A549 (cell line): Measurements from ENCODE around the gene EPB41L2. TPM values are rescaled to one million over a fixed set of nuclear protein-coding genes. Genes with fewer than 3 reads are reported as not detected.
"Not testable (repeated sequence)": the region's sequence is repeated elsewhere in the genome, so short reads cannot be mapped to it uniquely, and the experiment has no call there.

ENCODE experiments used
- ATAC-seq, 2 experiments: fragments of 200-7000 bp in 1 of 2; fragments of >200 bp in 1 of 2; cut with Nextera tagmentation in 1 of 2; cut with Tn5 transposase in 1 of 2; 3 replicates each; pipeline versions ENCODE4 v1.8.0 to v1.9.1; 2018 to 2020; ENCODE audit warnings: mild to moderate bottlenecking in 1 of 2, moderate library complexity in 1 of 2
- CTCF ChIA-PET: fragments of 300-600 bp; sonication (Branson Sonifier 250); formaldehyde crosslinking; extraction: SDS; loops from one replicate; lab custom pipeline; 2021; ENCODE audit warnings: antibody characterized with exemption, inconsistent platforms; lab: Yijun Ruan, JAX
- POLR2A ChIA-PET: fragments of 350-600 bp; formaldehyde crosslinking; extraction: SDS; loops from one replicate; lab custom pipeline; 2021; ENCODE audit warnings: antibody characterized with exemption, inconsistent platforms; lab: Yijun Ruan, JAX
- DNase-seq, 2 experiments: peaks; one replicate each; pipeline versions ENCODE4 v3.0.0 to v3.0.0-alpha.2; 2011 to 2016; ENCODE audit warnings: low read depth in 1 of 2, low spot score in 1 of 2
- FAIRE-seq: peaks from 2 replicates; lab custom pipeline; 2011; peaks lifted over from hg19 to GRCh38; lab: Jason Lieb, UNC
- H3K27ac ChIP-seq, 2 experiments: fragments of >200 bp; sonication (Bioruptor Twin); formaldehyde crosslinking; 3 replicates each; pipeline ENCODE4 v1.5.1; 2016 to 2017
- H3K4me1 ChIP-seq: fragments of >200 bp; sonication (Bioruptor Twin); formaldehyde crosslinking; 3 replicates; pipeline ENCODE4 v1.6.1; 2016
- H3K4me2 ChIP-seq: fragments of >200 bp; sonication (Bioruptor Twin); formaldehyde crosslinking; 3 replicates; pipeline ENCODE4 v1.6.1; 2016
- H3K4me3 ChIP-seq: fragments of >200 bp; sonication (Bioruptor Twin); formaldehyde crosslinking; 3 replicates; pipeline ENCODE4 v1.5.1; 2016
- H3K9me3 ChIP-seq: fragments of >200 bp; sonication (Bioruptor Twin); formaldehyde crosslinking; 3 replicates; pipeline ENCODE4 v1.6.1; 2016
- BHLHE40 ChIP-seq: IDR thresholded peaks from 2 replicates; pipeline ENCODE4 v1.6.1; 2012; ENCODE audit warnings: low read depth, low read length, inconsistent platforms
- CEBPB ChIP-seq, 2 experiments: fragments of >200 bp in 1 of 2; sonication (Bioruptor Twin) in 1 of 2; formaldehyde crosslinking in 1 of 2; IDR thresholded peaks; 2 replicates each; pipeline ENCODE4 v1.6.1; 2012 to 2016
- EHMT2 ChIP-seq: fragments of 200-600 bp; sonication (generic); IDR thresholded peaks from 2 replicates; pipeline ENCODE4 v1.6.1; 2016; ENCODE audit warnings: antibody characterized with exemption, low read depth, mild to moderate bottlenecking, moderate library complexity
- FOXS1 ChIP-seq: fragments of 250-450 bp; sonication (Bioruptor Pico); IDR thresholded peaks from 2 replicates; pipeline ENCODE4 v1.5.0; 2020; ENCODE audit warnings: mild to moderate bottlenecking, moderate library complexity
- GATA3 ChIP-seq: IDR thresholded peaks from 2 replicates; pipeline ENCODE4 v1.6.1; 2012; ENCODE audit warnings: borderline replicate concordance
- HOXA7 ChIP-seq: fragments of 250-450 bp; sonication (Bioruptor Pico); IDR thresholded peaks from 2 replicates; pipeline ENCODE4 v1.5.0; 2020; ENCODE audit warnings: mild to moderate bottlenecking, moderate library complexity
- HOXB13 ChIP-seq: fragments of 250-450 bp; sonication (Bioruptor Pico); IDR thresholded peaks from 2 replicates; pipeline ENCODE4 v1.5.0; 2020; ENCODE audit warnings: low read depth, mild to moderate bottlenecking, moderate library complexity
- MAFK ChIP-seq: fragments of 450-650 bp; IDR thresholded peaks from 2 replicates; pipeline ENCODE4 v1.6.1; 2014; ENCODE audit not compliant: partially characterized antibody
- NPAS2 ChIP-seq: fragments of 250-450 bp; sonication (Bioruptor Pico); IDR thresholded peaks from 2 replicates; pipeline ENCODE4 v1.8.0; 2022; ENCODE audit warnings: mild to moderate bottlenecking, moderate library complexity, borderline replicate concordance
- NR3C1 ChIP-seq: fragments of >200 bp; sonication (Bioruptor Twin); formaldehyde crosslinking; IDR thresholded peaks from 3 replicates; pipeline ENCODE4 v1.6.1; 2017
- RARB ChIP-seq: fragments of 250-450 bp; sonication (Bioruptor Pico); IDR thresholded peaks from 2 replicates; pipeline ENCODE4 v1.8.0; 2021; ENCODE audit warnings: mild to moderate bottlenecking, moderate library complexity
- RFX5 ChIP-seq: fragments of 450-650 bp; IDR thresholded peaks from 2 replicates; pipeline ENCODE4 v1.7.1; 2014; ENCODE audit warnings: antibody characterized with exemption, mild to moderate bottlenecking, moderate library complexity
- SMC3 ChIP-seq: fragments of >200 bp; sonication (Bioruptor Twin); formaldehyde crosslinking; IDR thresholded peaks from 3 replicates; pipeline ENCODE4 v1.6.1; 2018; ENCODE audit warnings: inconsistent platforms
- SREBF2 ChIP-seq: fragments of 450-650 bp; IDR thresholded peaks from 2 replicates; pipeline ENCODE4 v1.6.1; 2014; ENCODE audit warnings: mild to moderate bottlenecking, moderate library complexity
- TFCP2L1 ChIP-seq: fragments of 250-450 bp; sonication (Bioruptor Pico); IDR thresholded peaks from 2 replicates; pipeline ENCODE4 v1.5.0; 2021; ENCODE audit warnings: mild to moderate bottlenecking
- ZFP36 ChIP-seq: fragments of 450-650 bp; IDR thresholded peaks from 2 replicates; pipeline ENCODE4 v1.6.1; 2014; ENCODE audit warnings: borderline replicate concordance; ENCODE audit not compliant: partially characterized antibody
- ZNF302 ChIP-seq: fragments of 250-450 bp; sonication (Bioruptor Pico); IDR thresholded peaks from 2 replicates; pipeline ENCODE4 v1.9.0; 2021; ENCODE audit warnings: inconsistent platforms, mild to moderate bottlenecking, moderate library complexity
- WGBS: methylation state at CpG from one replicate; pipeline ENCODE4 v1.1.6; 2017; ENCODE audit errors: missing lambda C conversion rate; 5-methylcytosine and 5-hydroxymethylcytosine counted together
- polyA plus RNA-seq, 4 experiments: library from polyadenylated mRNA; depleted of rRNA in 3 of 4; stranded (reverse); fragments of >200 nt; fragmentation: RNase III in 1 of 4; extraction: RNeasy Plus Mini Kit Qiagen cat#74134 plus additional on column Dnase treatment in 1 of 4; gene quantifications; 2 replicates in 3 of 4; 3 replicates in 1 of 4; pipeline ENCODE4 v1.2.3, GENCODE V29; 2011 to 2017
- TF ChIP-seq, protein P1 (sequence below): fragments of >200 bp; sonication (Bioruptor Twin); formaldehyde crosslinking; IDR thresholded peaks from 3 replicates; pipeline ENCODE4 v1.5.1; 2016
- TF ChIP-seq, protein P2 (sequence below): fragments of 250-450 bp; sonication (Bioruptor Pico); IDR thresholded peaks from 2 replicates; pipeline ENCODE4 v1.5.0; 2021; ENCODE audit warnings: mild to moderate bottlenecking, moderate library complexity, borderline replicate concordance
- TF ChIP-seq, protein P3 (sequence below): IDR thresholded peaks from 2 replicates; pipeline ENCODE4 v1.6.1; 2012
- TF ChIP-seq, protein P4 (sequence below): fragments of >200 bp; sonication (Bioruptor Twin); formaldehyde crosslinking; IDR thresholded peaks from 2 replicates; pipeline ENCODE4 v1.6.1; 2016

EPB41L2 gene
- polyA plus RNA-seq, 2 of the 4 experiments (the other 2 are of a cell fraction): 42.9 to 50.3 TPM

GRCh38 chr6:130814506-130814905, 248.5 kb downstream of the EPB41L2 start:
- Histone ChIP-seq H3K4me2 (no peak overlapping the region), H3K4me3 (no peak overlapping the region), H3K27ac (no peak overlapping the region), H3K4me1 (no peaks in the 10 kb centered on the region), H3K9me3 (no peaks in the 10 kb centered on the region)
- ChIA-PET CTCF (no interaction called here), POLR2A (no interaction called here)
- no peak for DNase-seq
- no peak for FAIRE-seq
- TF ChIP-seq, protein P1, sequence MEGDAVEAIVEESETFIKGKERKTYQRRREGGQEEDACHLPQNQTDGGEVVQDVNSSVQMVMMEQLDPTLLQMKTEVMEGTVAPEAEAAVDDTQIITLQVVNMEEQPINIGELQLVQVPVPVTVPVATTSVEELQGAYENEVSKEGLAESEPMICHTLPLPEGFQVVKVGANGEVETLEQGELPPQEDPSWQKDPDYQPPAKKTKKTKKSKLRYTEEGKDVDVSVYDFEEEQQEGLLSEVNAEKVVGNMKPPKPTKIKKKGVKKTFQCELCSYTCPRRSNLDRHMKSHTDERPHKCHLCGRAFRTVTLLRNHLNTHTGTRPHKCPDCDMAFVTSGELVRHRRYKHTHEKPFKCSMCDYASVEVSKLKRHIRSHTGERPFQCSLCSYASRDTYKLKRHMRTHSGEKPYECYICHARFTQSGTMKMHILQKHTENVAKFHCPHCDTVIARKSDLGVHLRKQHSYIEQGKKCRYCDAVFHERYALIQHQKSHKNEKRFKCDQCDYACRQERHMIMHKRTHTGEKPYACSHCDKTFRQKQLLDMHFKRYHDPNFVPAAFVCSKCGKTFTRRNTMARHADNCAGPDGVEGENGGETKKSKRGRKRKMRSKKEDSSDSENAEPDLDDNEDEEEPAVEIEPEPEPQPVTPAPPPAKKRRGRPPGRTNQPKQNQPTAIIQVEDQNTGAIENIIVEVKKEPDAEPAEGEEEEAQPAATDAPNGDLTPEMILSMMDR: no peak
- no peak for ATAC-seq
- 77% methylated on average over 3 of the region's 3 CpGs for WGBS

- Histone ChIP-seq H3K4me3 (no peak overlapping the region), H3K4me2 (no peak overlapping the region), H3K4me1 (no peaks in the 10 kb centered on the region), H3K27ac (no peak overlapping the region), H3K9me3 (no peaks in the 10 kb centered on the region)
- ChIA-PET CTCF (no interaction called here), POLR2A (no interaction called here)
- no peak for ATAC-seq
- FAIRE-seq: no peak
- 55% methylated on average over 5 of the region's 5 CpGs for WGBS
- TF ChIP-seq FOXS1 (no peak), CEBPB (IDR thresholded peaks at IDR 0.05) (no peak), HOXB13 (CRISPR knock-in tag) (no peak), TFCP2L1 (CRISPR knock-in tag) (no peak), EHMT2 (no peak)
- no peak for DNase-seq
These were observed 251.1 kb downstream of the EPB41L2 start for GRCh38 chr6:130811932-130812331.

GRCh38 chr6:130810307-130811030, 252.6 kb downstream of the EPB41L2 start:
- FAIRE-seq (no peak), ATAC-seq (no peak), DNase-seq (no peak)
- no peaks in the 10 kb centered on the region for H3K4me1 ChIP-seq
- 65% methylated on average over 9 of the region's 9 CpGs for WGBS
- TF ChIP-seq GATA3 (no peak), RFX5 (no peak), NPAS2 (CRISPR knock-in tag) (no peak), BHLHE40 (no peak), SMC3 (no peak), FOXS1 (no peak), HOXA7 (CRISPR knock-in tag) (no peak), RARB (CRISPR knock-in tag) (no peak)
- H3K4me3 ChIP-seq: no peak overlapping the region
- H3K4me2 ChIP-seq: no peak overlapping the region
- H3K9me3 ChIP-seq: no peaks in the 10 kb centered on the region
- ChIA-PET POLR2A (no interaction called here), CTCF (no interaction called here)
- no peak overlapping the region for H3K27ac ChIP-seq

DNA sequence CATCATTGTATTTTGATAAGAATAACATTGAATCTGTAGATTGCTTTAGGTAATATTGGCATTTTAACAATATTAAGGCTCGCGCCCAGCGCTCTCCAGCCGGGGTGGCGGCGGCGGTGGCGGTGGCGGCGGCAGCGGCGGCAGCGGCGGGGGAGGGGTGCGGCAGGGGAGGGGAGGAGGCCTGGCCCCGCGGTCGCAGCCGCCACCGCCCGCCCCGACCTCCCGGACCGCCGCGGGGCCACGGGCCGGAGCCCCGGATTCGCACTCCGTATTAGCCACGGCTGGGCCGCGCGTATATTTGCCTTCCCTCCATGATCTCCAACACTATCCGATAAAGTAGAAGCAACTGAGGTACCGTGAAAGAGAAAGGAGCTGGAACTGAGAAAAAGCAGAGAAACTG, 261.7 kb downstream of the EPB41L2 start:
- WGBS: 92% methylated on average over 10 of the region's 37 CpGs

GRCh38 chr6:130797061-130797460, 266.0 kb downstream of the EPB41L2 start:
- ChIA-PET POLR2A (no interaction called here), CTCF (no interaction called here)
- H3K27ac ChIP-seq: no peak overlapping the region
- DNase-seq: no peak
- FAIRE-seq: no peak
- H3K9me3 ChIP-seq: 0 out of 3 replicates have a peak, but pooled peaks cover 3% of the 10 kb centered on the region
- 73% methylated on average over 2 of the region's 2 CpGs for WGBS
- no peak overlapping the region for H3K4me2 ChIP-seq
- H3K4me1 ChIP-seq: no peaks in the 10 kb centered on the region
- H3K4me3 ChIP-seq: no peak overlapping the region
- ATAC-seq: no peak
- TF ChIP-seq, protein P2, sequence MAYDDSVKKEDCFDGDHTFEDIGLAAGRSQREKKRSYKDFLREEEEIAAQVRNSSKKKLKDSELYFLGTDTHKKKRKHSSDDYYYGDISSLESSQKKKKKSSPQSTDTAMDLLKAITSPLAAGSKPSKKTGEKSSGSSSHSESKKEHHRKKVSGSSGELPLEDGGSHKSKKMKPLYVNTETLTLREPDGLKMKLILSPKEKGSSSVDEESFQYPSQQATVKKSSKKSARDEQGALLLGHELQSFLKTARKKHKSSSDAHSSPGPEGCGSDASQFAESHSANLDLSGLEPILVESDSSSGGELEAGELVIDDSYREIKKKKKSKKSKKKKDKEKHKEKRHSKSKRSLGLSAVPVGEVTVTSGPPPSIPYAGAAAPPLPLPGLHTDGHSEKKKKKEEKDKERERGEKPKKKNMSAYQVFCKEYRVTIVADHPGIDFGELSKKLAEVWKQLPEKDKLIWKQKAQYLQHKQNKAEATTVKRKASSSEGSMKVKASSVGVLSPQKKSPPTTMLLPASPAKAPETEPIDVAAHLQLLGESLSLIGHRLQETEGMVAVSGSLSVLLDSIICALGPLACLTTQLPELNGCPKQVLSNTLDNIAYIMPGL (CRISPR knock-in tag): no peak
- TF ChIP-seq, protein P3, sequence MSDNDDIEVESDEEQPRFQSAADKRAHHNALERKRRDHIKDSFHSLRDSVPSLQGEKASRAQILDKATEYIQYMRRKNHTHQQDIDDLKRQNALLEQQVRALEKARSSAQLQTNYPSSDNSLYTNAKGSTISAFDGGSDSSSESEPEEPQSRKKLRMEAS: no peak
- TF ChIP-seq ZFP36 (no peak), GATA3 (no peak), TFCP2L1 (CRISPR knock-in tag) (no peak), SREBF2 (no peak), NR3C1 (no peak), EHMT2 (no peak), MAFK (no peak), ZNF302 (CRISPR knock-in tag) (no peak)
- TF ChIP-seq, protein P1: no peak
- TF ChIP-seq, protein P4, sequence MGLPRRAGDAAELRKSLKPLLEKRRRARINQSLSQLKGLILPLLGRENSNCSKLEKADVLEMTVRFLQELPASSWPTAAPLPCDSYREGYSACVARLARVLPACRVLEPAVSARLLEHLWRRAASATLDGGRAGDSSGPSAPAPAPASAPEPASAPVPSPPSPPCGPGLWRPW: no peak

More for the DNA sequence above, 261.7 kb downstream of the EPB41L2 start:
- H3K4me2 ChIP-seq, FAIRE-seq, H3K4me1 ChIP-seq, H3K27ac ChIP-seq, POLR2A ChIA-PET, CTCF ChIA-PET, DNase-seq, H3K9me3 ChIP-seq, H3K4me3 ChIP-seq, ATAC-seq: not testable (repeated sequence)
